Karpas-422 (cell line): ENCODE measurements around the gene SRD5A2. TPM values are rescaled to one million over a fixed set of nuclear protein-coding genes. Genes with fewer than 3 reads are reported as not detected.
"Not testable (repeated sequence)": the region's sequence is repeated elsewhere in the genome, so short reads cannot be mapped to it uniquely, and the experiment has no call there.

Source experiments
- DNase-seq: peaks from one replicate; pipeline ENCODE4 v3.0.0-alpha.2; 2015
- H2AFZ ChIP-seq: fragments of 200-600 bp; sonication (generic); 2 replicates; pipeline ENCODE4 v1.6.1; 2014; ENCODE audit warnings: antibody characterized with exemption, low read length, mixed read lengths
- H3K27ac ChIP-seq: fragments of 200-600 bp; sonication (generic); 2 replicates; pipeline ENCODE4 v1.5.1; 2014; ENCODE audit warnings: mild to moderate bottlenecking, low read length, moderate library complexity
- H3K27me3 ChIP-seq: fragments of 200-600 bp; sonication (generic); 2 replicates; pipeline ENCODE4 v1.6.1; 2014; ENCODE audit warnings: low read length, mixed read lengths
- H3K36me3 ChIP-seq: fragments of 200-600 bp; sonication (generic); 2 replicates; pipeline ENCODE4 v1.6.1; 2014; ENCODE audit warnings: low read length, mixed read lengths; ENCODE audit not compliant: insufficient read depth
- H3K4me1 ChIP-seq: fragments of 200-600 bp; sonication (generic); 2 replicates; pipeline ENCODE4 v1.6.1; 2014; ENCODE audit warnings: mild to moderate bottlenecking, low read length, mixed read lengths
- H3K4me2 ChIP-seq: fragments of 200-600 bp; sonication (generic); 2 replicates; pipeline ENCODE4 v1.6.1; 2014; ENCODE audit warnings: low read length, low read depth, mild to moderate bottlenecking; ENCODE audit not compliant: poor library complexity, severe bottlenecking
- H3K4me3 ChIP-seq: fragments of 200-600 bp; sonication (generic); 2 replicates; pipeline ENCODE4 v1.5.1; 2014; ENCODE audit warnings: mild to moderate bottlenecking, antibody characterized with exemption, low read length, mixed read lengths
- H3K79me2 ChIP-seq: fragments of 200-600 bp; sonication (generic); 2 replicates; pipeline ENCODE4 v1.6.1; 2014; ENCODE audit warnings: mild to moderate bottlenecking, low read length, mixed read lengths
- H3K9ac ChIP-seq: fragments of 200-600 bp; sonication (generic); 2 replicates; pipeline ENCODE4 v1.6.0; 2014; ENCODE audit warnings: low read length
- H3K9me2 ChIP-seq: fragments of 200-600 bp; sonication (generic), shearing (Covaris generic); replicated peaks from 2 replicates; pipeline ENCODE4 v1.6.0; 2014; ENCODE audit warnings: mild to moderate bottlenecking, low read length, moderate library complexity; ENCODE audit not compliant: insufficient read depth
- H3K9me3 ChIP-seq: fragments of 300-700, 200-600 bp; sonication (generic); 2 replicates; pipeline ENCODE4 v1.6.1; 2014; ENCODE audit warnings: low read length, mixed read lengths
- H4K20me1 ChIP-seq: fragments of 200-600 bp; sonication (generic); 2 replicates; pipeline ENCODE4 v1.6.1; 2014; ENCODE audit warnings: mild to moderate bottlenecking, antibody characterized with exemption, low read length, low read depth; ENCODE audit not compliant: insufficient read depth
- total RNA-seq: library from RNA; depleted of rRNA; stranded (reverse); fragments of >200 nt; shearing (Covaris generic); gene quantifications from 2 replicates; pipeline ENCODE4 v1.2.3, GENCODE V29; 2014; ENCODE audit warnings: low replicate concordance

The SRD5A2 gene
- total RNA-seq, 1 experiment from 2014 or later, result 0.04 TPM

DNA sequence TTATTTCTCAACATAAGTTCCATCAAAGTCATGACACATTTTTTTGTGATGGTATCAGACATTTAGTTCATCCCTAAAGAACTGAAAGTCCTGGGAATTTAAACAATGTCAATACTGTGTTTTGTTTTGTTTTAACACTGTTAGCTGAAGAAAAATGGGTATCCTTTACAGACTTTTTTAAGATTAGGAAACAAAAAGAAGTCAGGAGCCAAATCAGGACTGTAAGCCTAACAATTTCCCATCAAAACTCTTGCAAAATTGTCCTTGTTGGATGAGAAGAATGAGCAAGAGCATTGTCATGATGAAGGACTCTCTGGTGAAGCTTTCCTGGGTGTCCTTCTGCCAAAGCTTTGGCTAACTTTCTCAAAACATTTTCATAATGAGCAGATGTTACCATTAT lies 69.4 kb downstream of the SRD5A2 start:
- no peaks in the 10 kb centered on the region for H3K36me3 ChIP-seq
- no peaks in the 10 kb centered on the region for H4K20me1 ChIP-seq
- H3K79me2 ChIP-seq, result no peaks in the 10 kb centered on the region
- H3K9me2 ChIP-seq, result no peaks in the 10 kb centered on the region
- no peaks in the 10 kb centered on the region for H3K4me1 ChIP-seq
- no peaks in the 10 kb centered on the region for H3K9me3 ChIP-seq
- H3K4me3 ChIP-seq, result no peak overlapping the region
- H3K27me3 ChIP-seq, result no peaks in the 10 kb centered on the region; the same call in 1 of the 2 replicates
- no peak overlapping the region for H3K27ac ChIP-seq
- DNase-seq, result no peak
- no peak overlapping the region for H3K9ac ChIP-seq
- H2AFZ ChIP-seq, result no peak overlapping the region
- no peak overlapping the region for H3K4me2 ChIP-seq

DNA sequence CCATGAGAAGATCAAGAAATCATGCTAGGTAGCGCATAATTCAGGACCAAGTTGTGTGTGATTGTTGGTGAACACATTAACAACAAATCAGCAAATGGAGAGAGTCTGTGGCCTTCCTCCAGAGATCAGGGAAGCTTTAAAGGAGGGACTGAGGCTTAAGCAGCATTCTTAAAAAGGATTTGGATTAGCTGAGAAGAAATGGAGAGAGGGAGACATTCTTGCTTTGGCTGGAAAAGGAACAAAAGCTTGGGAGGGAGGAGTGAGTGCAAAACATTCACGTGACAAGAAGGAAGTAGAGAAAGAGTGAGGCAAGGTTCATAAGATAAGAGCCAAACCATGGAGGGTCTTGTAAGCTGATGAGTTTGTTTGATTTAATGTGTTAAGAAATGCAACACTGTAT lies 75.6 kb downstream of the SRD5A2 start:
- no peak overlapping the region for H3K27ac ChIP-seq
- H3K4me3 ChIP-seq, result no peak overlapping the region
- H3K4me2 ChIP-seq, result no peak overlapping the region
- H2AFZ ChIP-seq, result no peak overlapping the region
- no peaks in the 10 kb centered on the region for H3K79me2 ChIP-seq
- H3K9me3 ChIP-seq, result no peaks in the 10 kb centered on the region
- no peaks in the 10 kb centered on the region for H3K36me3 ChIP-seq
- H3K9ac ChIP-seq, result no peak overlapping the region
- DNase-seq, result no peak
- H3K27me3 ChIP-seq, result no peaks in the 10 kb centered on the region
- no peaks in the 10 kb centered on the region for H4K20me1 ChIP-seq
- no peaks in the 10 kb centered on the region for H3K9me2 ChIP-seq
- no peaks in the 10 kb centered on the region for H3K4me1 ChIP-seq

DNA sequence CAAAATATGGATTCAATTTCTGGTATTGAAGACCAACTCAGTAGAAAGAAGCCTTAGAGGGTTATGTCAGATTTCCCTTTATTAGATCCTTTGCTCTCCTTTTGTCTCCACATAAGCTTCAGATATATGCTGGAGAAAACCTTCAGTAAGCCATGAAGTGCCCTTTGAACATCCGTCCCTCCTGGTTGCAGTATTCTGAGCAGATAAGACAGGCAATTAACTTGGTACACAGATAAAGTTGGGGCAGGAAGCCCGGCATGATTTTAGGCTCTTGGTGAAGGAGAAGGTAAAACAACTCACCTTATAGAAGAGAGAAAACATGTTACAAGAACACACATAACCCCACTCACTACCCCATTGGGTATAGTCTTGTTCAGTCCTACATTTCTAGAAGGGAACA lies 76.4 kb downstream of the SRD5A2 start:
- Histone ChIP-seq H3K4me3 (no peak overlapping the region), H3K9ac (no peak overlapping the region), H3K27ac (no peak overlapping the region), H3K79me2 (no peaks in the 10 kb centered on the region), H3K27me3 (no peaks in the 10 kb centered on the region), H3K36me3 (no peaks in the 10 kb centered on the region), H3K4me2 (no peak overlapping the region), H2AFZ (no peak overlapping the region), H3K9me2 (no peaks in the 10 kb centered on the region), H3K4me1 (no peaks in the 10 kb centered on the region), H4K20me1 (no peaks in the 10 kb centered on the region), H3K9me3 (no peaks in the 10 kb centered on the region)
- no peak for DNase-seq

DNA sequence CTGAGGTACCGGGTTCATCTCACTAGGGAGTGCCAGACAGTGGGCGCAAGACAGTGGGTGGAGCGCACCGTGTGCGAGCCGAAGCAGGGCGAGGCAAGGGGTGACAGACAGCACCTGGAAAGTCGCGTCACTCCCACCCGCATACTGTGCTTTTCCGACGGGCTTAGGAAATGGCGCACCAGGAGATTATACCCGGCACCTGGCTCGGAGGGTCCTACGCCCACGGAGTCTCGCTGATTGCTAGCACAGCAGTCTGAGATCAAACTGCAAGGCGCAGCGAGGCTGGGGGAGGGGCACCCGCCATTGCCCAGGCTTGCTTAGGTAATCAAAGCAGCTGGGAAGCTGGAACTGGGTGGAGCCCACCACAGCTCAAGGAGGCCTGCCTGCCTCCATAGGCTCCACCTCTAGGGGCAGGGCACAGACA lies 84.3 kb downstream of the SRD5A2 start:
- DNase-seq, H3K4me1 ChIP-seq, H3K4me3 ChIP-seq, H3K36me3 ChIP-seq, H3K27ac ChIP-seq, H3K79me2 ChIP-seq, H3K9me2 ChIP-seq, H4K20me1 ChIP-seq, H3K9me3 ChIP-seq, H2AFZ ChIP-seq, H3K27me3 ChIP-seq, H3K9ac ChIP-seq, H3K4me2 ChIP-seq: not testable (repeated sequence)

DNA sequence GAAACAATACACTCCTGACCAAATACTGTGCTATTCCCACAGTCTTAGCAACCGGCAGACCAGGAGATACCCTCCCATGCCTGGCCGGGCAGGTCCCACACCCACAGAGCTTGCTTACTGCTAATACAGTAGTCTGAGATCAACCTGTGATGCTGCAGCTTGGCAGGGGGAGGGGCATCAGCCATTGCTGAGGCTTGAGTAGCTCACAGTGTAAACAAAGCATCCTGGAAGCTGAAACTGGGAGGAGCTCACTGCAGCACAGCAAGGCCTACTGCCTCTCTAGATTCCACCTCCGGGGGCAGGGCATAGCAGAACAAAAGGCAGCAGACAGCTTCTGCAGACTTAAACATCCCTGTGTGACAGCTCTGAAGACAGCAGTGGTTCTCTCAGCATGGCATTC lies 91.4 kb downstream of the SRD5A2 start:
- H3K4me1 ChIP-seq, H3K9ac ChIP-seq, H3K79me2 ChIP-seq, H3K4me3 ChIP-seq, H3K27ac ChIP-seq, DNase-seq, H4K20me1 ChIP-seq, H3K9me2 ChIP-seq, H2AFZ ChIP-seq, H3K9me3 ChIP-seq, H3K27me3 ChIP-seq, H3K36me3 ChIP-seq, H3K4me2 ChIP-seq: not testable (repeated sequence)

DNA sequence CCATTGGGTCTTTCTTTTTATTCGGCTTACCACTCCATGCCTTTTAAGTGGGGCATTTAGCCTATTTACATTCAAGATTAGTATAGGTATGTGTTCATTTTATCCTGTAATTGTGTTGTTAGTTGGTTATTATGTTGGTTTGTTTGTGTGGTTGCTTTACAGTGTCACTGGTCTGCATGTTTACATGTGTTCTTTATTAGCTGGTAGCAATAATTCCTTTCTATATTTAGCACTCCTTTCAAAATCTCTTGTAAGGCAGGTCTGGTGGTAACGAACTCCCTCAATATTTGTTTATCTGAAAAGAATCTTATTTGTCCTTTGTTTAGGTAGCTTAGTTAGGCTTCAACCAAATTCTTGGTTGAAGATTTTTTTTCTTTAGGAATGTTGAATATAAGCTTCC lies 97.5 kb downstream of the SRD5A2 start:
- Histone ChIP-seq H3K27ac (no peak overlapping the region), H3K4me1 (no peaks in the 10 kb centered on the region), H3K36me3 (no peaks in the 10 kb centered on the region), H3K79me2 (no peaks in the 10 kb centered on the region), H3K9me3 (no peaks in the 10 kb centered on the region), H2AFZ (no peak overlapping the region), H3K9ac (no peak overlapping the region), H3K4me2 (no peak overlapping the region), H4K20me1 (no peaks in the 10 kb centered on the region), H3K9me2 (no peaks in the 10 kb centered on the region), H3K4me3 (no peak overlapping the region), H3K27me3 (no peaks in the 10 kb centered on the region)
- no peak for DNase-seq

DNA sequence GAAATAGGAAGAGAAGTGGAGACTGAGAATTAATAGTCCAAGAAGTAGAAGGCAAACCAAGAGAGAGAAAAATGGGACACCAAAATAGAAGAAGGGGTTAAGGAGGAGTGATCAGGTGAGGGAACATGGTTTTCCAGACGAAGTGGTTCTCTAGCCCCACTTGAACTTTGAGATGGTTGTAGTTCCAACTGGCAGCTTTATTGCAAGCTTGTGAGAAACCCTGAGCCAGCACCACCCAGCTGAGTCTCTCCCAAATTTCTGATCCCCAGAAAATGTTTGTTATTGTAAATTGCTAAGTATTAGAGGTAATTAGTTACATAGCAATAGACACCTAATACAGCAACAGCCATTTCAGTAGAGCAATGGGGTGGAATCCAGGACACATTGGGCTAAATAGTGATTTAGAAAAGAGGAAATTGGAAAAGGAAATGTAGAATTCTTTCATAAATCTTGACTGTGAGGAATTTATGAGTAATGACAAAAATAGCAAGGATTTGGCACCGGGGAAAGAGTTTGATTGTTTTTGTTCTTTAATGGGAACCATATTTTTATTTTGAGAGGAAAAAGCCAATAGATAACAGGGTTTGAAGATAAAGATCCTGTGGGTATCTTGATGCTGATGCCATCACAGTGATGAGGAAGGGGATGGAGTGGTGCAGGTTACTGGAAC lies 104.1 kb downstream of the SRD5A2 start:
- no peaks in the 10 kb centered on the region for H3K36me3 ChIP-seq
- no peak overlapping the region for H3K27ac ChIP-seq
- no peaks in the 10 kb centered on the region for H3K79me2 ChIP-seq
- no peak overlapping the region for H2AFZ ChIP-seq
- H3K27me3 ChIP-seq, result no peaks in the 10 kb centered on the region
- no peaks in the 10 kb centered on the region for H3K4me1 ChIP-seq
- no peak for DNase-seq
- H3K4me2 ChIP-seq, result no peak overlapping the region
- no peaks in the 10 kb centered on the region for H3K9me2 ChIP-seq
- no peak overlapping the region for H3K4me3 ChIP-seq
- H3K9me3 ChIP-seq, result no peaks in the 10 kb centered on the region
- no peaks in the 10 kb centered on the region for H4K20me1 ChIP-seq
- no peak overlapping the region for H3K9ac ChIP-seq

DNA sequence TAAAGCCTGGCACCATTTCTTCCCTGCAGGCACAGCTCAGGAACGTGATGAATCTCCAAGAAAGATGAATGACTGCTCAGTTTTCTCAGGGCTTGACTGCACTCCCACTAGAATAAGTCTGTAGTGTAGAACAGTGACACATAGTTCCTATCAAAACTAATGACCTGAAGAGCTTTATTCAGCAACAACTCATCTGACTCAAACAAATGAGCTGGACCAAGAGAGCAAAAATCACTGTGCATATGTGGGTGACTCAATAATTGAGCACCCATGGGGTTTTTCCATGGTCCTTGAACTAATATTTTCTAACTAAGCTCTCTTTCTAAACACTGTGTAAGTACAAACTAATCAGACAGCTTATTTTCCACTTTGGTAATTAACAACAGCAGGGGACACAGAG lies 105.0 kb downstream of the SRD5A2 start:
- Histone ChIP-seq H3K27me3 (no peaks in the 10 kb centered on the region), H3K79me2 (no peaks in the 10 kb centered on the region), H3K4me1 (no peaks in the 10 kb centered on the region), H3K4me3 (no peak overlapping the region), H3K9ac (no peak overlapping the region), H3K9me3 (no peaks in the 10 kb centered on the region), H3K4me2 (no peak overlapping the region), H3K9me2 (no peaks in the 10 kb centered on the region), H2AFZ (no peak overlapping the region), H3K36me3 (no peaks in the 10 kb centered on the region), H4K20me1 (no peaks in the 10 kb centered on the region), H3K27ac (no peak overlapping the region)
- DNase-seq, result no peak

DNA sequence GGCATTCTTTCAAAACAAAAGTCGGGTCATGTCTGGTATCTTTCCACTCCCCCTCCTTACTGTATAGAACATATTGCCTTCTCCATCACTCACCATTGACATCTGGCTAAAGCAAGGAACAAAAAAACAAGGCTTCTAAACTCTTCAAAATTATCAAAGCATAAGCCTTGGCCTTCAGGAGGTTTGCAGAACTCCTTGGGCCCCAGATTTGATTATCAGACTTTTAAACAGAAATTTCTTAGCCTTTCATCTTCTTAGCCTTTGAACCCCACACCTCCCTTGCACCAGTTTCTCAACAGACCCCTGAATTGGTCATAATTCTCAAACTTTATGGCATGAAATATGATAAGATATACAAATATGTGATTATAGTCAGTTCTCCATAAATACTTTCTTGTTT lies 106.4 kb downstream of the SRD5A2 start:
- no peak overlapping the region for H2AFZ ChIP-seq
- H3K9me2 ChIP-seq, result no peaks in the 10 kb centered on the region
- H3K9ac ChIP-seq, result no peak overlapping the region
- DNase-seq, result no peak
- no peak overlapping the region for H3K4me3 ChIP-seq
- H4K20me1 ChIP-seq, result no peaks in the 10 kb centered on the region
- no peak overlapping the region for H3K27ac ChIP-seq
- H3K4me1 ChIP-seq, result no peaks in the 10 kb centered on the region
- no peaks in the 10 kb centered on the region for H3K9me3 ChIP-seq
- H3K27me3 ChIP-seq, result no peaks in the 10 kb centered on the region
- no peaks in the 10 kb centered on the region for H3K36me3 ChIP-seq
- no peak overlapping the region for H3K4me2 ChIP-seq
- H3K79me2 ChIP-seq, result no peaks in the 10 kb centered on the region
